Progenitor cell of endocrine pancreas (in vitro differentiated cells): ENCODE data around the gene PPM1K. TPM values are rescaled to one million over a fixed set of nuclear protein-coding genes. Genes with fewer than 3 reads are reported as not detected.

Experiments
- DNase-seq: peaks from one replicate; pipeline ENCODE4 v3.0.0; 2021; ENCODE audit warnings: low spot score; ENCODE audit not compliant: unreplicated experiment
- H3K27ac Mint-ChIP-seq: 2 replicates; pipeline ENCODE4 v1.8.0; 2021; ENCODE audit warnings: mild to moderate bottlenecking, moderate library complexity, mixed read lengths
- H3K27me3 Mint-ChIP-seq: 2 replicates; pipeline ENCODE4 v1.8.0; 2021; ENCODE audit warnings: mixed read lengths
- H3K36me3 Mint-ChIP-seq: 2 replicates; pipeline ENCODE4 v1.8.0; 2022; ENCODE audit warnings: mixed read lengths; ENCODE audit not compliant: insufficient read depth
- H3K4me1 Mint-ChIP-seq: 2 replicates; pipeline ENCODE4 v1.8.0; 2021; ENCODE audit warnings: low read depth, mixed read lengths
- H3K4me3 Mint-ChIP-seq: 2 replicates; pipeline ENCODE4 v1.8.0; 2021; ENCODE audit warnings: low read depth, mild to moderate bottlenecking, moderate library complexity, mixed read lengths
- H3K9me3 Mint-ChIP-seq: 2 replicates; pipeline ENCODE4 v1.8.0; 2021; ENCODE audit warnings: low read depth, mixed read lengths
- CTCF ChIP-seq: fragments of 200-600 bp; sonication (generic); IDR thresholded peaks from one replicate; pipeline ENCODE4 v1.5.0; 2021; ENCODE audit warnings: antibody characterized with exemption, mild to moderate bottlenecking; ENCODE audit not compliant: unreplicated experiment
- total RNA-seq: library from RNA; stranded (reverse); gene quantifications from 2 replicates; pipeline ENCODE4 v1.2.1, GENCODE V29; 2021

PPM1K gene
- total RNA-seq, 1 donor from 2014 or later = 19.6 TPM

GRCh38 chr4:88297212-88297516 is 12.8 kb upstream of the PPM1K start:
- Mint-ChIP-seq H3K4me1 (no peaks in the 10 kb centered on the region), H3K27ac (no peak overlapping the region), H3K27me3 (no peaks in the 10 kb centered on the region), H3K9me3 (no peaks in the 10 kb centered on the region), H3K36me3 (no peaks in the 10 kb centered on the region), H3K4me3 (no peak overlapping the region)
- no peak for TF ChIP-seq CTCF
- no peak for DNase-seq

DNA sequence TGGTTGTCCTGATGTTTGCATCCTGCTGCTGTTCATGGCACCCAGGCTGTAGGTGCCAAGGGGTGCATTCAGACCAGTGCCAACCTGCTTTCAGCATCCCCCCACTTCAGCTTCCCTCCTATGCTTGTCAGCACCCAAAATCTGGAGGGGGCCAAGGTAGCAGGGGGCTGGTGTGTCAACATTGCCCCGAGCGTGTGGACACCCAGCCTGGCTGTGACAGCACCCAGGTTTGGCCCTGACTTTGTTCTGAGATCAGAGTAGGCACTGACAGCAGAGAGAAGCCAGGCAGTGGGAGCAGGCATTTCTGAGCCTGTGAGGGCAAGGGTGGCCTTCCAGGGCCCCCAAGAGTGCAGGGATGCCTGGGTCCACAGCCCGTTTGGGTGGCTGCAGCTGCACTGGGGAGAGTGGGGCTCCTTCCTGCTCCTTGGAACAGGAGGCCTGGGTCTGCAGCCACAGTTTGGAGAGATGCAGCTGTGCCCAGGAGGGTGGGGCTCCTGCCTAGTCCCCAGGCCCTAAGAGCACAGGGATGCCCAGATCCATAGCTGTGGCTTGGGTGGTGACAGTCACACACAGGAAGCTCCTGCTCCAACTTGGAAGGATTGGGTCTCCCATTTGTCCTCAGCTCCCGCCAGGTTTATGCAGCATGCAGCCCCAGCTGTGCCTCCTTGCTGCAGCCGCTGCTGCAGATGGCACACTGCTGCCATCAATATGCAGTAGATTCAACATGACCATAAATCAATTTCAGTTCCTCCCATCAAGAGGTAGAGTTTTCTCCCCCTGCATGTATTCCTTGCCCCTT is 12.3 kb upstream of the PPM1K start:
- H3K9me3 Mint-ChIP-seq = no peaks in the 10 kb centered on the region

GRCh38 chr4:88295656-88296055 is 11.3 kb upstream of the PPM1K start:
- H3K4me1 Mint-ChIP-seq = no peaks in the 10 kb centered on the region
- no peak overlapping the region for H3K4me3 Mint-ChIP-seq
- no peak for TF ChIP-seq CTCF
- H3K9me3 Mint-ChIP-seq = no peaks in the 10 kb centered on the region
- no peak overlapping the region for H3K27ac Mint-ChIP-seq
- H3K27me3 Mint-ChIP-seq = no peaks in the 10 kb centered on the region
- no peaks in the 10 kb centered on the region for H3K36me3 Mint-ChIP-seq
- no peak for DNase-seq

More for the DNA sequence above, 12.3 kb upstream of the PPM1K start:
- H3K27me3 Mint-ChIP-seq = no peaks in the 10 kb centered on the region
- no peaks in the 10 kb centered on the region for H3K4me1 Mint-ChIP-seq
- no peak for DNase-seq
- no peaks in the 10 kb centered on the region for H3K36me3 Mint-ChIP-seq
- no peak overlapping the region for H3K27ac Mint-ChIP-seq
- no peak for TF ChIP-seq CTCF
- H3K4me3 Mint-ChIP-seq = no peak overlapping the region

- DNase-seq = no peak
- no peaks in the 10 kb centered on the region for H3K27me3 Mint-ChIP-seq
- H3K27ac Mint-ChIP-seq = no peak overlapping the region
- H3K4me1 Mint-ChIP-seq = no peaks in the 10 kb centered on the region
- TF ChIP-seq CTCF = no peak
- H3K36me3 Mint-ChIP-seq = no peaks in the 10 kb centered on the region
- no peak overlapping the region for H3K4me3 Mint-ChIP-seq
- no peaks in the 10 kb centered on the region for H3K9me3 Mint-ChIP-seq
Measured at GRCh38 chr4:88291003-88291402, 6.6 kb upstream of the PPM1K start.

DNA sequence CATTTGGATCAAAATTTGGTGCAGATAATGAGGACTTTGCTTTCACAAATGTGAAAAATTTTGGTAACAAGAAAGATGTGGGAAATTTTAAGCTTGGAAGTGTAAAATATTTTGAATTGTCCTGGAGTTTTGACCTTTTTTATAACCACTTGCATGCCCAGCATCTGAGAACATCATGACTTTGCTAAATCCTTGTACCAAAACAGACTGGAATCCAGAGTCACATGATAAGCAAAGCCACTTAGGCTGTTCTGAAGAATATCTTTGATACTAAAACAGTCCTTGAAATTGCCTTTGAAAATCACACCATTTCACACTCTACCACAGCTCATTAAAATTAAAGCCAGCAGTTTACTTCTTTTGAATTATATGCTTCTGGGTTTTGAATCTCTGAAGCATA is 2.5 kb upstream of the PPM1K start:
- no peak overlapping the region for H3K27ac Mint-ChIP-seq
- H3K4me1 Mint-ChIP-seq = peaks cover 22% of the 10 kb centered on the region
- no peak for DNase-seq
- H3K4me3 Mint-ChIP-seq = no peak overlapping the region
- no peaks in the 10 kb centered on the region for H3K9me3 Mint-ChIP-seq
- no peaks in the 10 kb centered on the region for H3K27me3 Mint-ChIP-seq
- no peak for TF ChIP-seq CTCF
- no peaks in the 10 kb centered on the region for H3K36me3 Mint-ChIP-seq
